ENCODE results near the gene KCNJ6.

Gene KCNJ6

DNA sequence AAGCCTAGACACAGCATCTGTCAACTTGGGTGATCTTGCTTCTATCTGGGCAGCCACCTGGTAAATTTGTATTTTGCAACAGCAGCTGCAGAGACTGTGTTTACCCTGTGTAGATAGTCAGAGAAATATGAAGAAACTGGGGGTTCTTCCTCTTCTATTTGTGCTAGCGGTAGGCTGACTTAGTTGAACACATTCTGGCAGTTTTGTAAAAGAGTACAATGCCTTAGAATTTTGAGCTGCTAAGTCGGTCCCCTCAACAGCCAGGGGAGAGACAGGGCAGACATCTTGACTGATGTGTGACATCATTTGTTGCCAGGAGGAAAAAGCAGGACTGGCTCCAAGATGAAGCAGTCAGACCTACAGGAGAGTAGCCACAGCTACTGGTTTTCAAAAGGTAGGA, 53.7 kb downstream of the KCNJ6 start:
- peak in 1 of 2 donors; percentile 54 for DNase-seq

DNA sequence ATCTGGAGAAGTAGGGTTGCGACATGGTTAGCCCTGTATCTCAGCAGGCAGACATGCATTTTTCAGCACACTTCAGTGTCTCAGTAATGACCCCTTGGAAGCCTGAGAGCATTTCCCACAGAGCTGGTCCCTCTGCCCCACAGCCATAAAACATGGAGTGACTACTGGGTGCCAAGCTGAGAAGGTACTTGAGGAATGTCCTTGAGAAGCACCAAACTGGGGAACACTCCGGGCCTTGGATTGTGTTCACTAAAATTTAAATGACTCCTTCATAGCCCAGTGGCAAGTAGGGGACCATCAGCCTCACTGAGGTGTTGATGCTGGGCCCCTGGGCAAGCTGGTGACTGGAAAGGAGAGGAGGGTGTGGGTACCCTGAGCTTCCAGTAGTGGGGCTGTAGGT, 54.7 kb downstream of the KCNJ6 start:
- DNase-seq: no peak

DNA sequence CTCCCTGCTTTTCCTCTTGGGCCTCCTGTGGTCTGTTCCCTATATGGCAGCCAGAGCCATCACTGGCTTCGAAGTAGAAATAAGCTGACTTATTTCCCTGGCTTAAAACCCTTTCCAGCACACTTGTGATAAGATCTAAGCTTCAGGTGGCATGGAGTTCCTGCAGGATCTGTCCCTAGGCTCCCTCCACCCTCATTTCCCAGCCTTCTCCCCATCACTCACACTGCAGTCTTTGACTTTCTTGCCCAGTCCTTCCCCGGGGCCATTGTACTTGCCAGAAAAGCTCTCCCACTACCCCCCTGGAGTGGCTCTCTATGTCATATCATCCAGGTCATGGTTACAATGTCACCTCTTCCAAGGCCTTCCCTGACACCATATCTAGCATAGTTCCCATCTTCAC, 55.8 kb downstream of the KCNJ6 start:
- DNase-seq: no peak

DNA sequence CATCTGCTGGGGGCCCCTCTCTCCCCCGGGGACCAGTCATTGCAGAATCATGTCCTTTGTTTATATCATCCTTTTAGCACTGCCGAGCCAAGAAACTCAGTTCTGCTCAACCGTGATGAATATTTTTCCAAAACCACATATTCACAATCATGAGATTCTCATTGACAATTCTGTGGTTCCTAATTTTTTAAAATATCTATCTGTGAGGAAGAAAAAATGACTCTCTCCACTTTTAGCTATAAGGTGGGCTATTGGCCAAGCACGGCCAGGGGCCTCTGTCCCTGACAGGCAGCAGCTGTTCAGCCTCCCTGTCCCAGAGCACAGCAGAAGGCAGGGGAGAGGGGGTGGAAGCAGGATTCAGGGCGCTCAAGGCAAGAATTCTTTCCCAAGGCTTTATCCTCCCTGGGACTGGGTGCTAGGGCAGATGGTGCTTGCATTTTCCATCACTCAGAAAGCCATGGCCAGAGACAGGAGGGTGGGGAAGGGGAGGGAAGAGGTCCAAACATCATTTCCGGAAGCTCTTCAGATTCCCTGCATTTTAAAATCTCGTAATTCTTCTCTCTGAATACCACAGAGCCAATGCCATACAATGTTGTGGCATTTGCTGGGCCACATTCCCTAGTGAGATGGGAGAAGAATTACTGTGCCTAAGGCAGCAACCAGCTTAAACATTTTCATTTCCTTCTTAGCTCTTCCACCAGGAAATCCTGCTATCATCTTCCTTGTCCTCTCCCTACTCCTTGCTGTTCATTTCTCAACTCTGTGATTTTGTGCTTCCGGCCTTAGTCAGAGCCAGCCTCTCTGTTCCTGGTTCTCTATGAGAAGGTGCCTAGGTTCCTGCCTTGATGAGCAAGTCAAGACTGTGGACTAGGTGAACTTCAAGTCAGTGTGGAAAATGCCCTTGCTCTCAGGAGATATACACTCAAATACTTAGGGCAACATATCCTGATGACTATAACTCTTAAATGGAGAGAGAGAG, 60.3 kb downstream of the KCNJ6 start:
- no peak for DNase-seq

DNA sequence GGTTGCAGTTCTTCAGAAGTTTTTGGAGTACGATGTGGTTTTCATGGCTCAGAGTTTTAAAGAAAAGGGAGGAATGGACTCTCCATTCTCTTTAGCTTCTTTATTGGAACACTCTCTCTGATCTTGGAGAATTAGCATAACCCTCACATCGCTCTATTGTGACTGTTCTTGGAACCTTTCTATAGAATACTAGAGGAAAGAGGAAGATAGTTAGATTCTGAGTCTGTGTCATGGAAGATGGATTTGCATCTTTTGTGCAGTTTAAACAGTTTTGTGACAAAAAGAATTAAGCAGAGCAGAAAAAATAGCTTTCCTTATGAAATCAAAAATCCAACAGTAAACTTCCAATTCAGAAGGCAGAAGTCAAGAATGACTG, 61.0 kb downstream of the KCNJ6 start:
- no peak for DNase-seq

DNA sequence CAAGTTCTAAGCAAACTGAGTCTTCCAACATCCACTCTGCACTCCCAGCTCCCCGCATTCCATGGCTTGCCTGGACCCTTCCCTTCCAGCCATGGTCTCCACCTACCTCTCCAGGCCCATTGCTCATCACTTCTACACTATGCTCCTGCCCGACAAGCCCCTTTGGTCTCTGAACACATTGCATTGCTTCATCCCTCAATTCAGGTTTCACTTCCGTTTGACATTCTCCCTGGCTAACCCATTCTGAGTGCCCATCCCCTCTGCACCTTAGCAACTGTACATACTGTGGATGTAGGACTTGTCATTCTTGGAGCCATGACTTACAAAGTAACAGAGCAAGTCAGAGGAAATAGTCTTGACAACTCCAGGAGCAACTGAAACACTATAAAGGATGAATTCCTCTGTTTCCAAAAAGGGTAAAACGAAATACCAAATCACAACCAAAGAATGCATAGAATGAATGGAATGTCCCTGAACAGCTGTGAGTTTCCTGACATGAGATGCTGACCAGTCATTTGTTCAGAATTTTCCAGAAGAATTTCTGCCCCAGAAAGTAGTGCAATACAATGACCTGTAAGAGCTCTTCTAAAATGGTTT, 66.7 kb downstream of the KCNJ6 start:
- DNase-seq: no peak

DNA sequence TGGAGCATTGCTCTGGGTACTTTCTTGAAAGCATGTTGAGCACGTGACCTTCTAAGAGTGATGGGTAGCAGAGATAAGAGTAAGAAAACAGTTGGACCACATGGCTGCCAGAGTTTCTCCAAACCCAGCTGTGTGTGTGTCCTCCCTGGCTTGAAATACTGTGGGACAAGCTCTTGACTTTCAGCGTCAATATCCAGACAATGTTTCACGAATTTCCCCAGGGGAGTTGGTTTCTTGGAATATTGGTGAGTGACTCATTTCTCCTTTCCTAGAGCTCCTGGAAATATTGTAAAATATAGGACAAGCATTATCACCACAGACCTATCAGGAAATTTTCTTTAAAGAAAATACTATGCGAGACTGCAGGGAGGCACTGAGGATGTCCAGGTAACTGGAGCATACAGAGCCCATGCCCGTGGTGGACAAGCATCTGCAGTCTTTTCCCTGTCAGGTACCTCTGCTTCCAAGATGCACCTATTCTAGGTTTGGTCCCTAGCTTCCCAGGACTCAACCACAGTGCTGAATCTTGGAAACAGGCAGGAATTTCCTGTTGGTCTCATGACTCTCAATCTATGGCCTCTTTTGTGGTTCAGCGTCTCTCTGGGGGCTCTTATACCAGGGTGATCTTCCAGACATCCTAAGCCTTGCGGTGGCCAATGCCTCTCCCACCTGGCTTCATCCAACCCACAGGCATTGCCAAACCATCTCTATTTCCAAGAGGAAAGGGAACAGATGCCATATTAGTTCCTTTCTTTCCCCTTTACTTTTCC, 67.4 kb downstream of the KCNJ6 start:
- no peak for DNase-seq

DNA sequence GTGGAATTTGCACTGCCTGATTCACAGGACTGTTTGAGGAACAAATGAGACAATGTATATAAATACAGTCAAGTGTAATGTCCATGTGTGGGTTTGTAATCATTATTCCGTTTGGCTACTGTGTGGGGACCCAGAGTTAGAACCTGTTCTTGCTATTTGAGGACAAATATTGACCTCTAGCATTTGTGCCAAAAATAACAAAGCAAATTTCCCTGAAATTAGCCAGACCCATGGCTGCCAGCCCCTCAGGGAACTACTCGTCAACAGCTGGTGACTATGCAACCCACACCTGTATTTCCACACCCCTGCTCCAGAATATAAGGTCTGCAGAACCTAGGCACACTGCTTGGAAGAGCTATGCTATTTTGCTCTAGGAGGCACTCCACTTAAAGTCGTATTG, 70.7 kb downstream of the KCNJ6 start:
- DNase-seq: no peak

DNA sequence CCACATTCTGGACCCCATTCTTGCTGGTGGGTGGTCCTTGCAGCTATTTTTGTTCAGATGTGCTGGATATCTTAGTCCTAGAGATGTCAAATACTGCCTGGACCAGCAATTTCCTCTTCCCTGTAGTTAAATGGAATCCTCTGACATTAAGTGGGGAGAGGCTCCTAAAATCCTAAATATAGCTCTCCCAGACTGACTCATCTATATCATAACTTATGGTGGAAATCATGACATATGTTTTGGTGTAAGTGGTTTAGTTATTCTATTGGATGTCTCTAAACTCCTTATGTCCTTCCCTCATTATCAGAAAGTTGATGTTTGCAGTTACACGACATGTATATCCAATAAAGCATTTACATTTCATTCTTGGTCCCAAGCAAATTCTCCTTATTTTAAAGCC, 73.1 kb downstream of the KCNJ6 start:
- no peak for DNase-seq

DNA sequence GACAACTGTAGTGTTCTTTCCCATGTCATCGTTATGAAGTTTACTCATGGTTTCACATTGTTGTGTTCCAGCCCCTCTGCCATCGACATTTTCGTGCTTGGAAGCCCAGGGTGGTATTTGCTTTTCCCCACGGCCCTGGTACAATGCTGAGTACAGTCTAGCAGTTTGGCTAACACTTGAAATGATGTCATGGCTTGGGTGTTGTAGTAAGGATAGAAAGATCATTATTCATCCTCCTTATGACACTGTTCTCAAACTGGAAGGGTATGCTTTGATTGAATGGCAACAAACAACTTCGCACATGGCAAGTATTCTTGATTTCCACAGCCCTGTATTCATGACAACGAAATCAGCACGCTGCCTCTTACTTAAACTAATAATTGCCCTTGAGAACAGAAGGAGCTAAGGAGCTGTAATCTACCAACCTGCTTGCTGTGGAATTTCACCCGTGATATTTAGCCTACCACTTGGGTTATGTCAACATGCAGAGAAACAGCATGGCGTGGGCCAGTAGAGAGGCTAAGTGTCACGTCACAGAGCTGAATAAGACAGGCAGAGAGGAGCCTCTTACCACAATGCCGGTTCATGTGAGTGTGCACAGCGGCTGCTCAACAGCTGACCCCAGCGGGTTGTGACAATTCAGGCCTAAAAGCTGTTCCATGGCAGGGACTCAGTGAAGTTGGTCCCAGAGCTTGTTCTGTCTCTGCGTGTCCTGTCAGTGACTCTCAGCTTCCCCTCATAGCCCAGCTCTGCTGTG, 73.9 kb downstream of the KCNJ6 start:
- no peak for DNase-seq

DNA sequence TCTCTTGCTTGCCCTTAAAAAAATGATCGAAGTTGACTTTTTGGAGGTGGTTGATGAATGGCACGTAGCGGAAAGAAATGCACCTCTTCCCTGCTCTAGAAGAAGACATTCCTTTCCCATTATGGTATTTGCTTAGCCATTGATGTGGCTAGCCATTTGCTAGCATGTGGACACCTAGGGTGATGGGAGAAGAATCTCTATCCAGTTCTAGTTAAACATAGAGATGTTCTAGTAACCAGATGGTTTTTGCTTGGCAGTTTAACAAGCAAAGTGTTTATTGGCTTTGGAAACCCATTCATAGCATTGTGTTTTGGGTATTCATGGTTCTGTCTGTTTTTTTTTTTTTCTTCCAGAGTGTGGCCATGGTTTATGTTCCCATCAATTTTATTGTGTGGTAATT, 78.9 kb downstream of the KCNJ6 start:
- no peak for DNase-seq

DNA sequence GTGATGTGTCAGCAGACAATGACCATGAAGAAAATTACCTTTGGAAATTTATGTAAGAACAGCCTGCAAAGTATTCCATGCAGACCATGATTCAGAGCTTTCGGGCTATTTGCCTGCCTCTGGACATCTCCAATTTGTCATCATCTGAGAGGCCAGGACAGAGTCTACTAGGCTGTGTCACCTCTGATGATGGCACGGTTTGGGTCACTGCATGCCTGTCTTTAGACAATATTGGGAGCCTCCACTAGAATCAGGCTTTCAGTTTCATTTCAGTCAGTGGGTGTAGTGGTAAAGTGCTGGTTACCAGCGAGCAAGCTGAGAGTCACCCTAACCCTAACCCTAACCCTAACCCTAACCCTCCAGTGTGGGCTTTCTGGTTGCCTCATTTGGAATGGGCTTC, 80.8 kb downstream of the KCNJ6 start:
- DNase-seq: no peak

DNA sequence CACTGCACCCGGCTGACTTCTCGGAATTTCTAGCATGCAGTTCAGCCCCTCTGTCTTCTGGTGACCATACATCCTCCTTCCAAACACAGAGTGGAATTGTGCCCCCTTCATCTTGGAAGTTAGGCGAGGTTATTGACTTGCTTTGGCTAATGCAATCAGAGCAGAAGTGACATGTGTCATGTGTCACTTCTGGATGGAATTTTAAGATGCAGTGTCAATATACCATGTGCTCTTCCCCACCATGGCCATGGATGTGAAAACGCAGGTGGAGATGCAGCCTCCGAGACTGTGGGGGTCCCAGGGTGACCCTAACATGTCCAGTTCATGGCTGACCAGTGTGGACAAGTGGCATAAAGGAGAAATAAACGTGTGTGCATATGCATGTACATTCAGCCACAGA, 83.0 kb downstream of the KCNJ6 start:
- DNase-seq: no peak

DNA sequence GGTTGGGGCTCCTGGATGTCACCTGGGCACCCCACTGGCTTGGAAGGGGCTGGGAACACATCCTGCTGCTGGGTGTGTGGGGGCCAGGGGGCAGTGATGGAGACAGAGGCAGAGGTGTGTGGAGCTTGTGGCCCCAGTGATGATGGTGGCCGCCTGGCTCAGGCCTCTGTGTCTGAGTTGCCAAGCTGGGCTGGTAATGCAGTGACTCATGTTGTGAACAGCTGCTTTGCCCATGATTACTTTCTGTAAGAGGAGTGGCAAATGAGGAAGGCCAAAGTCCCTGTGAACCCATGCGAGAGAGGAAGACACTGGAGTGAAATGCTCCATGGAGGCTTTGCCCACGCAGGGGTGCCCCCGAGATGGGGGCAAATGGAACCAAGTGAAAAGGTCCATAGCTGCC, 86.8 kb downstream of the KCNJ6 start:
- peak in 1 of 2 donors; percentile 64 for DNase-seq

DNA sequence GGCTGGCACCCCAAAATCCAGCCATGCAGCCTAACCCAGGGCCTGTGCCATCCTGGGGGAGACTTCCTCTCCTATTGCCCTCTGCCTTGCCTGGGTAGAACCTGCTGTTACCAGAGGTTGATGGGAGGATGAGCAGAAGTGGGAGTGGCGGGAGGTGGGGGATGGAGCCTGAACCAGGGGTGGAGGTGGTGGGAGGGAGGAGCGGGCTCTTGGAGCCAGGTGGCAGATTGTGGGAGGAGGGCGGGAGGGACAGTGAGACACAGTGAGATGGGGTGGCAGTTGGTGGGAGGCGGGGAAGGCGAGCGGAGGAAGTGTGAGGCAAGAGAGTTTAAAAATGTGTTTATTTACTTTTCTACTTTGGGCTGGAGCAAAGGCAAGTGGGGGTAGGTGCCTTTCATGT, 87.3 kb downstream of the KCNJ6 start:
- DNase-seq: no peak

DNA sequence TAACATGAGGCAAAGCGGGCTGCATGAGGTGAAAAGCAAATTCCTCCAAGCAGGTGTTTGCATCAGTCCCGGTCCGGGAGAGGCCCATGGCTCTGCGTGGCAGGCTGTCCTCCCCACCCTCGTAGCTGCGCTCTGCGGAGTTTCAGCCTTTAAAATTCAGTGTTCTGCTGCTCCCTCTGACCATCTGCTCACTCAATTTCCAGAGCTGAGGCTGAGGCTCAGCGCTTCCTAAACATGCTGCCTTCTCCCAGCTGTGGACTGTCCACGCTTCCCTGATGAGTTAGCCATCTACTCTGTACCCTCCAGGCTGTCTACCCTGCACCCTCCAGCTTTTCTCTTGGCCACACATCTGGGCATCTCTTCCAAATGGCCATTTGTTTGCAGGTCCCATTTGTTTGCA, 87.7 kb downstream of the KCNJ6 start:
- no peak for DNase-seq

DNA sequence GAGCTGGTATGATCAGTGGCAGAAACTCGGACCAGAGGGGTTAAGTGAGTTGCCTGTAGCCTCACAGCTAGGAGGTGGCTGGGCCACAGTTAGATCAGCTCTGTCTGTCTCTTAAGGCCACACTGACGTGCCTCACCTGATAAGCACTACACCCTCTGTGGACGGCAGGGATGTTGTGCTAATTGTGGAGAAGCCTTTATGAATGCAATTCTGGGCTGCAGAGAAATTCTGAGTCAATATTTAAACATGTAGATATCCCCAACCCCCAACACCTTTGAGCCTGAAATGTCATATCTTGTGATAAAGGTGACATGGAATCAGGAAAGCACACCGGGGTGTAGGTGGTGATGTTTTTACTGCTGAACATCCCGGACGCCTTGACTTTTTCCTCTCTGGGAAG, 88.3 kb downstream of the KCNJ6 start:
- DNase-seq: no peak

DNA sequence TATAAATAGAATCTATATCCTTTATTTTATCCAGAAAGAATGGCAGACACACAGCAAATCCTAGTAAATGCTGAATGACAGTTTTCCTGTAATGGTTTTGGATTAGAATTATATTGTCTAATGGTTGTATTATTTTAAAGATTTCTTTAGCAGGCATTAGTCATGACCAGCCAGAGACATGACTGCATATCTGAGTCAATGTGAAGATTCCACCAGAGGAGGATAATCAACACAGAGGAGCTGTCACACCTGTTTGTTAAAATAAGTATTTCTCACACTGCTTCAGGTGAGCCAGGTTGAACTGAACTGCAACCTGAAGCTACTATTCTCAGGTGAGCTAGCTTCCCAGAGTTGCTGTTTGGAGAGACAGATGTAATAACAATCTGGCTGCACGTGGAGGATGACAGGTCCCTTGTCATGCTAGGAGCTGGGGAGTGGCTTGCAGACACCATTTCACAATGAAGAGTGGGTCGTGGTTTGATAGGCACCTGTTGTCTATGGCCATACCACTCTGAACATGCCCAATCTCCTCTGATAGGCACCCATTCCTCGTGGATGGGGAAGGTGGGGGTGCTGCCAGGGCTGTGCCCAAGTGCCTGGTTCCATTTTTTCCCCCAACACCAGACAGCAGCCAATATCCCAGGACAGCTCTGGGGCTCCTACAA, 94.3 kb downstream of the KCNJ6 start:
- no peak for DNase-seq

DNA sequence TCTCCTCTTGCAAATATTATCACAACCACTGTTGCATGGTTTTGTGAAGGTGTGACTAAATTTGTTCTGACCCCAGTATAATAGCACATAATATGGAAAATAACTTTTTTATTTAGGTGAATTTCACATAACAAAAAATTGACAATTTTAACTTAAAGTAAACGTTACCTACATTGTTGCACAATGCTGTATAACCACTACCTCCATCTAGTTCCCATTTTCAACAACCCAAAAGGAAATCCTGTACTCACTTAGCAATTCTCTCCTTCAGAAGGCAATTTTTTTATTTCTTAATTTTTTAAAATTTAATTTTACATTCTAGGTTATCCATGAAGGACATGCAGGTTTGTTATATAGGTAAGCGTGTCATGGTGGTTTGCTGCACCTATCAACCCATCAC, 95.2 kb downstream of the KCNJ6 start:
- DNase-seq: no peak

DNA sequence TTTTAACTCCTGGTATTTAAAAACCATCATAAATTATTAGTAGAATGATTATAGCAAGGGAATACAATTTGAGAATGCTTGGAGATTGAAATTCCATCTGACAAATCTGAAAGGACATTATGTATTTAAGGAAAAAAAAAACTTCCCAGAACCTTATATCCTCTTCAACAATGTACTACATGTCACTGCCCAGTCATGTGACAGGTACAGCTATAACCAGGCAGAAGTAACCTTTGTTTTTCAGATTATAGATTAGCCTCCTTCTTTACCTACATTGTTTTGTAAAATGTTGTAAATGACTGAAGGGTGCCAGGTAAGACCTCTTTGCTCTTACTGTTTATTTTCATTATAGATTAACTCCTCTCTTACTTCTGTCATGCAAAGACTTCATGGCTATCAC, 96.9 kb downstream of the KCNJ6 start:
- DNase-seq: no peak

DNA sequence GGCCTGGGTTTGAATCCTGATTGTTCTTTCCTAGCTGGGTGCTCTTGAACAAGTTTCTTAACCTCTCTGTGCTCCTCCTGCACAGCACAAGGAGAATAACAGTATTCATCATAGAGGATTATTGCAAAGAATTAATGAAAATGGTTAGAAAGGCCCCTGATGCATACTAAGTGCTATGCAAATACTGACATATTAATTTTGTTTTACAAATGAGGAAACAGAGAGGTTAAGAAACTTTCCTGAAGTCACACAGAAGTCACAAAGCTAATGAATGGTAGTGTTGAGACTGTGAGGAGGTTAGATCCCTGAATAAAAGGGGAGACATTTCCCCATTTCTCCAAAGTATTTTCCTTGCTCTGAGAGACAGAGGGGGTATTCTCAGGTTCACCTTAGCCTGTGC, 99.0 kb downstream of the KCNJ6 start:
- DNase-seq: no peak

DNA sequence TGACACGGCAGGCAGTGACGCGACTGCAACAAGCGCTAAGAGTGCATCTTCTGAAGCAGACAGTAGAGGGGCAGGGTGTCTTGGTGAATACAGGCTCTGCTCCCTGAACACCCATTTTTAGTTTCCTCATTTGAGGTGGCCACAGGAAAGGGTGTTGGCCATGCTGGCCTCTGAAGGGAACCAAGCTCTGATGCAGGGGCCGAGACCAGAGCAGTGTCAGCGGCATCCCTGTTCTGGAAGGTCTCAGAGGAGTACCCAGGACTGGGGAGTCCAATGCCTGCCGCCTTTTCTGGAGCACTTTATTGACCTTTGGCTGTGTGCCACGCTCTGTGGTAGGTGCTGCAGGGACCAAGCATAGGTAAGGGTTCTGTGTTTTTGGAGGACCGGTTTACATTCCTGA, 100.4 kb downstream of the KCNJ6 start:
- no peak for DNase-seq

DNA sequence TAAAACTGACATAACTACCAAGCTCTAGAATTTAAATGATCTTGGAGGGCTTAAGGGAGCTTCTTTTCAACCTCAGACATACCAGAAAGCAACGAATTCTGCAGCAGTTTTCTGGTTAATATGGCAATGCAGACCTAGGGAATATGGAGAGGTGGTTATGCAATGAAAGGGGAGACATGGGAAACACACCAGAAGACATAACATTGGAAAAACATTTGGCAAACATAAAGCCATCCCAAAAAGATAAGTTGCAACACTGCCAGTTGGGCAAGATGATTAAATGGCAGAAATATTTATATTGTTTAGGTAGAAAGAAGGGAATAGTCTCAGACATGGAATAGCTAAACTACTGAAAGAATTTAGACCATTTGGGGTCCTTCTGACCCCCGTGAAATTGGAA, 104.5 kb downstream of the KCNJ6 start:
- no peak for DNase-seq
